Colonic mucosa (tissue), 4 donors: ENCODE measurements around the gene LRRC63. TPM values are rescaled to one million over a fixed set of nuclear protein-coding genes. Genes with fewer than 3 reads are reported as not detected.

Source experiments
- DNase-seq: peaks from one replicate; pipeline ENCODE4 v3.0.0-alpha.2; 2020
- H3K27ac ChIP-seq: fragments of 200-600 bp; one replicate; pipeline ENCODE4 v1.8.0; 2021
- H3K27me3 ChIP-seq: fragments of 200-600 bp; one replicate; pipeline ENCODE4 v1.8.0; 2021
- H3K36me3 ChIP-seq: fragments of 200-600 bp; one replicate; pipeline ENCODE4 v1.8.0; 2021
- H3K4me1 ChIP-seq: fragments of 200-600 bp; one replicate; pipeline ENCODE4 v1.8.0; 2021; ENCODE audit warnings: mild to moderate bottlenecking
- H3K4me3 ChIP-seq: fragments of 200-600 bp; one replicate; pipeline ENCODE4 v1.8.0; 2021
- H3K9ac ChIP-seq, 2 donors: one replicate each; pipeline ENCODE4 v1.7.0; 2013; ENCODE audit warnings: control low read depth in 2 of 2, low read depth in 2 of 2, low read length in 2 of 2
- H3K9me3 ChIP-seq: fragments of 200-600 bp; one replicate; pipeline ENCODE4 v1.8.0; 2021
- CTCF ChIP-seq: fragments of 200-600 bp; IDR thresholded peaks from one replicate; pipeline ENCODE4 v1.8.0; 2022; ENCODE audit warnings: antibody characterized with exemption, mild to moderate bottlenecking
- intact Hi-C: fragments of 100-400 bp; cut with DNase I; formaldehyde crosslinking; loops from one replicate; pipeline ENCODE4 v1.14.1; 2022
- total RNA-seq, 2 donors: library from RNA; stranded (reverse); fragmentation: NEBNext Ultra II Directional in 1 of 2; extraction: Animal tissue kit (Norgen Biotek cat#: 25700) in 1 of 2; gene quantifications; one replicate each; pipeline ENCODE4 v1.2.1, GENCODE V29; 2021
- donor health status: healthy.
- donor health status: DM: no; HTN: no; CAD: no.
- donor health status: DM: no; HTN: no; CAD: no.

LRRC63 gene
- total RNA-seq, 2 donors from 2014 or later, result not detected

GRCh38 chr13:46318986-46319385 lies 107.3 kb downstream of the LRRC63 start:
- DNase-seq, result no peak
- no peak overlapping the region for H3K9ac ChIP-seq
- H3K27ac ChIP-seq, result no peak overlapping the region
- TF ChIP-seq CTCF, result no peak
- no peaks in the 10 kb centered on the region for H3K4me1 ChIP-seq
- H3K27me3 ChIP-seq, result no peaks in the 10 kb centered on the region
- intact Hi-C loops, result no loop called here
- H3K9me3 ChIP-seq, result no peaks in the 10 kb centered on the region
- H3K4me3 ChIP-seq, result no peak overlapping the region
- no peaks in the 10 kb centered on the region for H3K36me3 ChIP-seq

- no peak overlapping the region for H3K27ac ChIP-seq
- intact Hi-C loops, result no loop called here
- no peak for DNase-seq
- TF ChIP-seq CTCF, result no peak
- no peaks in the 10 kb centered on the region for H3K27me3 ChIP-seq
- H3K4me3 ChIP-seq, result no peak overlapping the region
- H3K4me1 ChIP-seq, result no peaks in the 10 kb centered on the region
- no peaks in the 10 kb centered on the region for H3K9me3 ChIP-seq
- no peaks in the 10 kb centered on the region for H3K36me3 ChIP-seq
- no peak overlapping the region for H3K9ac ChIP-seq
Observed at GRCh38 chr13:46320406-46320805, 108.7 kb downstream of the LRRC63 start.

- no peak overlapping the region for H3K4me3 ChIP-seq
- H3K27me3 ChIP-seq, result no peaks in the 10 kb centered on the region
- H3K9ac ChIP-seq, result no peak overlapping the region
- no peak overlapping the region for H3K27ac ChIP-seq
- no peaks in the 10 kb centered on the region for H3K4me1 ChIP-seq
- intact Hi-C loops, result no loop called here
- no peaks in the 10 kb centered on the region for H3K9me3 ChIP-seq
- no peaks in the 10 kb centered on the region for H3K36me3 ChIP-seq
- no peak for TF ChIP-seq CTCF
- no peak for DNase-seq
Observed at GRCh38 chr13:46320821-46321220, 109.1 kb downstream of the LRRC63 start.

DNA sequence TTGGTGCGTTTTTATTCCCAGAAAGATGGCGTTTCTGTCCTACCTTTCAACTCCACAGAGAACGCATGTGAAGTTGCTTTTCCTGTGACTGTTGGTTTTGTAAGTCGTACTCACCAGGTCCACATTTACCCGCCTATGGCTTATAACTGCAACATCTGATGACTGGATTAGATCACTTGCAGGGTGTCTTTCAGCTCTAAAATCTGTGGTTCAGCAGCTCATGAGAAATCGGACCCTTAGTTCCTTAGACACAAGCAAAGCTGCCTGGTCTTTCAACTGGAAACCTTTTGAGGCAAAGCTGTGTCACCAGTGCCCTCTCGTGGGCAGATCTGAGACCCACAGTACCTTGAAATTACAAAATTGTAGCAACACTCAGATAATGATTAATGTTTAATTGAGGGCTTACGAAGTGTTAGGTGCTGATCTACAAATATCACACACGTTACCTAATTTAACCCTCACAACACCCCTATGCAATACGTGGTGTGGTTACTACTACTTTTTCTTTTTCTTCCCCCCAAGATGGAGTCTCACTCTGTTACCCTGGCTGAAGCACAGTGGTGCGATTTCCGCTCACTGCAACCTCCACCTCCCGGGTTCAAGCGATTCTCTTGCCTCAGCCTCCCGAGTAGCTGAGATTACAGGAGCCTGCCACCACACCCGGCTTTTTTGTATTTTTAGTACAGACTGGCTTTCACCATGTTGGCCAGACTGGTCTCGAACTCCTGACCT lies 109.9 kb downstream of the LRRC63 start:
- DNase-seq, result peak; percentile 27
- Histone ChIP-seq H3K4me3 (no peak overlapping the region), H3K27me3 (no peaks in the 10 kb centered on the region), H3K36me3 (no peaks in the 10 kb centered on the region), H3K4me1 (no peaks in the 10 kb centered on the region), H3K9ac (no peak overlapping the region), H3K9me3 (no peaks in the 10 kb centered on the region), H3K27ac (no peak overlapping the region)
- intact Hi-C loops, result no loop called here
- peak; percentile 43 for TF ChIP-seq CTCF

GRCh38 chr13:46324976-46325375 lies 113.2 kb downstream of the LRRC63 start:
- no peak for TF ChIP-seq CTCF
- Histone ChIP-seq H3K27ac (no peak overlapping the region), H3K9ac (no peak overlapping the region), H3K27me3 (no peaks in the 10 kb centered on the region), H3K9me3 (no peaks in the 10 kb centered on the region), H3K36me3 (no peaks in the 10 kb centered on the region), H3K4me3 (no peak overlapping the region), H3K4me1 (no peaks in the 10 kb centered on the region)
- intact Hi-C loops, result no loop called here
- DNase-seq, result no peak

Other genes starting within 250 kb of the LRRC63 start
- gene ZC3H13, start 159.2 kb upstream of the LRRC63 start, total RNA-seq, result 10 to 100 TPM; 23.2 to 37.5 TPM
- under 1 TPM in 1 of 2 donors, not detected in 1; 0.40 TPM for gene CPB2, start 106.9 kb upstream of the LRRC63 start, total RNA-seq
- 10 to 100 TPM; 12.8 to 27.6 TPM for gene LCP1, start 29.8 kb upstream of the LRRC63 start, total RNA-seq
- 10 to 100 TPM; 25.6 to 29.1 TPM for gene RUBCNL, start 175.3 kb downstream of the LRRC63 start, total RNA-seq